Ureter (tissue), 1 donor: Measurements from ENCODE around the gene NSUN7. TPM values are rescaled to one million over a fixed set of nuclear protein-coding genes. Genes with fewer than 3 reads are reported as not detected.

Experiments
- DNase-seq: peaks from one replicate; pipeline ENCODE4 v3.0.0-alpha.2; 2020; ENCODE audit warnings: low spot score
- total RNA-seq: library from RNA; stranded (reverse); gene quantifications from one replicate; pipeline ENCODE4 v1.2.4, GENCODE V29; 2023
- donor health status: DM: yes; HTN: yes; CAD: no.

NSUN7 gene
- total RNA-seq, 1 donor from 2014 or later, result 8.5 TPM

GRCh38 chr4:40734497-40734896, 15.3 kb upstream of the NSUN7 start:
- no peak for DNase-seq

DNA sequence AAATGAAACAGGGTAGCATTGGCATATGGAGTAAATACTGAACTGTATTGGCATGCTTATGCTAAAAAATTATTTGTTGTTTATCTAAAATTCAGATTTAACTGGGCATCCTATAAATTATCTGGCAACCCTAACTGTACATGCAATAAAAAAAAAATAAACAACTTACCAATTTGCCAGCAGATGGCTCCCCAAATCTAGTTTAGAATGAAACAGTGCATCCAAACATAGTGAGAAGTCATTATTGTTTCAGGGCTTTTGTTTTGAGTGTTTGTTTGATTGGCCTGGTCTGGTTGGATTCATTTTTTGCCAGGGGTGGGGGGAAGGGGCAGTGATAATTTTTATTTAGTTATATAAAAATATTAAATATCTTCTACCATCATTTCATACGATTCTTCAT, 12.8 kb upstream of the NSUN7 start:
- DNase-seq, result no peak

DNA sequence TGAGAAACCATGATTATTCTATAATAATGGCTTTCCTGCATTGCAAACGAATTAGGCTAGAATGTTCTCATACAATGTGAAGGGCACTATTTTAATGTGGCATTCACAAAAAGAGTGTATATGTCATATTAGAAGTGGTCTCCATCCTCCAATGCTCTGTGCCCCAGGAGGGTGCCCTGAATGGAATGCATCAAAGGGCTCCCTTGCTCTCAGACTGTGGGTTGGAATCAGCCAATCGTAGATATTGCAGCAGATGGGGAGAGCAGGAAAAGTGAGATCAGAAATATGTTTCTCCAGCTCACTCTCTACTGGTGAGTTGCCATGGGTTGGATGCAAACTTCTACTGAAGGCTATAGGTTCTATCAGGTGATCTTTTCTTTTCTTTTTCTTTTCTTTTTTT, 11.9 kb upstream of the NSUN7 start:
- no peak for DNase-seq

DNA sequence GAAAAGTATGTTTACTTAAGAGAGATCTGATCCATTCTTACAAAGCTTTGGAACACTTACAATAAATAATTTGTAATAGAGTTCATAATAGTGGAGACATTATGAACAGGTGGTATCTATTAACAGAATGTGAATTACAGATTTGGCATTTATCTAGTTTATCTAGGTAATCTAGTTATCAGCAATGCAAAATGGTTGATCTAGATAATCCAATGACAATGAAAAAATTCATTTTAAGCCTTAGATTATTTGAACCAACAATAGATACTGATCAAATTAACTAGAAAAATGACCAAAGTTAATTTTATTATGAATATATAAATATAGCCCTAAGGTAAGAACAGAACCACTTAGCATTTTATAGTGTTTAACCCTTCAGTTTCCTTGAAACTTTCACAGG, 10.4 kb upstream of the NSUN7 start:
- DNase-seq, result no peak

DNA sequence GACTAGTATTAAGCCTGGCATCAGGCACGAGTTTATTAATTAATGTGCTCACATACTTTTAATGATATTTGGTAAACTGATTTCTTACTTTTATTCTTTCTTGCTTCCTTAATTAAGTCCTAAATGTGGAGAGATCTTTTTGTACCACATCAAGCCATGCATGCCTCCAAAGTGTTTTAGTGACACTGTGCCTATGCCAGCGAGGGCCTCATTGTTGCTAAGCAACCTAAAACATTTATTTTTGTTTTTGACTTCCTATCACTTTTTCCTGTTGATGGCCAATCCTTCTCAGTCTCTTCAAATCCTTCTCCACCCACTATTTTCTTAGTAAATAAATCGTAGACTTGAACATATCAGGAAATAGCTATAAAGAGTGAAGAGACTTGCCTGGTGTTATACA, 5.5 kb upstream of the NSUN7 start:
- no peak for DNase-seq

GRCh38 chr4:40745285-40745984, 4.3 kb upstream of the NSUN7 start:
- DNase-seq, result no peak

DNA sequence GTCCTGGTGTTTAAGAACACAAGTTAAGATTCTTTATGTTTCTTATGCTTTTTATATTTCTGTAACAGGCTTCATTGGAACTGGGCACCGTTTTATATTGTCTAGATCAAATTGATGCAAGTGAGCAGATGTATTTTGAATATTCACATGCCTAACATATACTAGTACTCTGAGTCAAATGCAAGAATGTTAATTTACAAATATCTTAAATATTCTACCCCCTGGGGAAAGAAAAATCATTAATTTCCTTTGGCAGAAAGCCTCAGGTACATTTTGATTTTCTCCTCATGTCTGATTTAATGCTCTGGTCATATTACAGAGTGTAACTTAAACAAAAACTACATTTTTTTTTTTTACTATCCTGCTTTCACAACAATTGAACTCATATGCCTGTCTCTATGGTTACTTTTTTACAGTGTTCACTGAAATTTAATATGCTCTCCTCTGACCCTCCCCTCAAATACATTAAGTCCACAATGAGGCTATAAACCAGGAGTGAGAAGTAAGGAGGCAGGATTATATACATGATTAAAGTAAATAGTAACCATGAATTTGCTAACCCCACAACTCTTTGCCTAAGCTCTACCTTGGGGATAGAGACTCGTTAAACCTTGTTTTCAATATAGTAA, 2.4 kb upstream of the NSUN7 start:
- DNase-seq, result no peak

DNA sequence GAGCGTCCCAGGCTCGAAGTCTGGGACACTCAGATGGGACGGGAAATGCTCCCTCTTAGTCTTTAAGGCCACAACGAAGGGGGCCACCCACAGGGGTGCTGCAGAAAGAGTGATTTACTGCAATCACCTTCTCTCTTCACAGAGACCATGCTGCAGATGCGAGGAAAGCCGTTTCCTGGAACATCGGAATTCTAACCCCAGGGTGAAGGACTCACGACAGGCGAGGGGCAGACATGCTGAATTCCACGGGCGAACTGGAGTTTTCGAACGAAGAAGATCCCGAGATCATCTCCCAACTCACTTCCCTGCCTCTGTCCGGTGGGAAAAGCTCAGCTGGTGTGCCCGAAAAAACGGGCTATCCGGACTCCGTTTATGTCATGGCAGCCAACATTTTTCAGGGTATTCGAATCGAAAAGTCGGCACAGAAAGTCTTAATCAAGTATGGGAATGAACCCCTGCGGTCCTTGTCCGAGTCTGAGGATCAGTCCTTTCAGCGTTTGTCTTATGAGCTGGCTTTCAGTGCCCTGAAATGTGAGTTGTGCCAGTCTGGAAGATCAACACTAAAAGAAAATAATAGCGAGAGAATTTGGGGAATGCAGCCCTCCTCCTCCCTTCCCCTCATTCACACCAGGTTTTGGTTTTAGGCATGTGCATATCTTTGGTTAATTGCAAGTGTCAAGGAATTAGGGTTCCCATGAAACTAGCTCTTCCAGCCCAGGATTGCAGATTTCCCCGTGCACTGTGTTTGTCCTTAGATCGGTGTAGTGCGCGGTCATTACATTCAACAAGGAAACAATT, 905 bp downstream of the NSUN7 start:
- no peak for DNase-seq

GRCh38 chr4:40755616-40756015, 5.9 kb downstream of the NSUN7 start:
- no peak for DNase-seq

GRCh38 chr4:40763228-40763716, 13.5 kb downstream of the NSUN7 start:
- DNase-seq, result no peak

GRCh38 chr4:40769266-40769665, 19.5 kb downstream of the NSUN7 start:
- no peak for DNase-seq

GRCh38 chr4:40778090-40778489, 28.3 kb downstream of the NSUN7 start:
- DNase-seq, result no peak

GRCh38 chr4:40782876-40783275, 33.1 kb downstream of the NSUN7 start:
- DNase-seq, result no peak

GRCh38 chr4:40785727-40786126, 36.0 kb downstream of the NSUN7 start:
- no peak for DNase-seq

- DNase-seq, result no peak
Observed at GRCh38 chr4:40788331-40788730, 38.6 kb downstream of the NSUN7 start.

GRCh38 chr4:40789031-40789430, 39.3 kb downstream of the NSUN7 start:
- DNase-seq, result no peak

DNA sequence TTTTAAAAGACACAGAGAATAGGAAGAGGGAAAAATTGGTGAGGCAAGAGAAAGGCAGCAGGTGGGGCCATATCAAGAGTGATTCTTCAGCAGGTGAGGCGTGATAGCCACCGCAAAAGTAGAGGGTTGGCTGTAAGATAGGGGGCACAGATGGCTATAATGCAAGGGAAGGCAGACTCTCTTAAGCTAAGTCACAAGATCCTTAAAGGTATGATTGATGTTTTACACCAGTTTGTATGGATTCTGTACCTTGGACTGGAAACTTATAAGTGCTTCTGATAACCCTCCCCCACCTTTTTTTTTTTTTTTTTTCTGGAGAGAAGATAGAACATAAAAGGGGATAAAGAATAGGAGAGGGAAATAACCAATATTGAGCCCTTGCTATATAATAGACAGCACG, 40.0 kb downstream of the NSUN7 start:
- DNase-seq, result no peak

GRCh38 chr4:40800064-40800463, 50.3 kb downstream of the NSUN7 start:
- DNase-seq, result no peak

DNA sequence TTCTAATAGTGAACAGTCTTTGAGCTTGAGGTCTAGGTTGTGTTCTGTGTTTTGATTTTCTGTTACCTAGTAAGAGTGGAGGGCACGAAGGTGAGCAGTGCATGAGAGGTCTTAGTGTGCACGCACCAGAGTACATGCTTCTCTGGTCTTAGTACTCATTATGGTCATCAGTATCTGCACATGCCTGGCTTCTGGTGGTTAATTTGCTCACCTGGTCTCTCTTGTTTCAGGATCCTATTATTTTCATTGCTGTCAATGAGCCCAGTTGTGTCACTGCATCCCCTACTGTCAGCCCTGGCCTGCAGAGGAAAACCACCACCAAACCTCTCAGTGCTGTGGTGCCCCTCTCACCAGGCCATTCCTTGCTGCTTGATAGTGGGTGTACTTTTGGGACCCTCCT, 54.8 kb downstream of the NSUN7 start:
- DNase-seq, result no peak

DNA sequence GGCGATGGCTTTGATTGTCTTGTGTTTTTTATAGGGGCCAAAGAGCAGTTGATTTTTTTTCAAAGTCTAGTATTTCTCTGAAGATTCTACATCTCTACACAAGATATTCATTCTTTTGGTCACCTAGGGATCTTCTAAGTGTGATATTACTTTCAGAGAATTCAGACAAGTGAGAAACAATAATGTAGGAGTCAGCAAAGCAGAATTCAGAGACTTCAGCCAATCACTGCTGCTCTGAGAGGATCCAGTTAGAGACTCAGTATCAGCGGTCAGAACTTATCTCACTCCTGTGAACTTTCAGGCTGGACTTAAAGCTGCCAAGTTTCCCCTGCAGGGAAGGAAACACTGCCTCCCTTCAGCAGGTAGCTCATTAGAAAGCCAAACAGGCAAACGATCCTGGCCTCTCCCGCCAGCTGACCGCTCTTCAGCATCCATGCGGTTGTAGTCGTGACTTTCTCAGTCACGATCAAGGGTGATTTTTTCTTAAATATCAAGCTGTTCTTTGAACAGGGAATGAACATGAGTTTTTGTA, 59.2 kb downstream of the NSUN7 start:
- DNase-seq, result no peak

DNA sequence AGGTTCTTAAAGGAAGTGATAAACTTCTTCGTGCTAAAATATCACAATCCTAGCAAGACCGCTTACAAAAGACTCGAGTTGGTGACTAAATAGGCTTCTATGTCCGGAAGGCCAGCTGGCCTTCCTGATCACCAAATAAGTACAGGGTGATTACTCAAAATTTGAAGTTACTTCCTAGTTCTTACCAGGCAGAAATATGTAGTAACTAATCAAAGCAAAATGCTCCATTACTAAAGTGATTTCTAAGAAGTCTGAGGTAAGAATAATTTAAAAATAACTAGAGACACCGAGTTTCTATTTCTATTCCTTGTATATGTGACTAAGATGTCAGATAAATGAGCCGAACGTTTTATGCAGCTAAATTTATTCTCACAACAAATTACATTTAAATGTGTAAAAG, 62.2 kb downstream of the NSUN7 start:
- DNase-seq, result no peak

GRCh38 chr4:40812386-40812785, 62.6 kb downstream of the NSUN7 start:
- no peak for DNase-seq

GRCh38 chr4:40812856-40813255, 63.1 kb downstream of the NSUN7 start:
- DNase-seq, result no peak
